Skeletal muscle cell (primary cell): ENCODE data around the gene REG3G.
"Not testable (repeated sequence)": the region's sequence is repeated elsewhere in the genome, so short reads cannot be mapped to it uniquely, and the experiment has no call there.

Experiments used
- DNase-seq: peaks from one replicate; pipeline ENCODE4 v3.0.0-alpha.2; 2010; ENCODE audit warnings: low read depth
- H3K4me3 ChIP-seq: 2 replicates; pipeline ENCODE4 v1.5.1; 2011; ENCODE audit warnings: low read depth, mild to moderate bottlenecking, control low read depth, low read length, moderate library complexity

Gene REG3G

GRCh38 chr2:79011496-79011895, 14.0 kb upstream of the REG3G start:
- DNase-seq: no peak
- H3K4me3 ChIP-seq: no peak overlapping the region

GRCh38 chr2:79013629-79014028, 11.9 kb upstream of the REG3G start:
- no peak for DNase-seq
- no peak overlapping the region for H3K4me3 ChIP-seq

GRCh38 chr2:79016342-79016741, 9.2 kb upstream of the REG3G start:
- DNase-seq: no peak
- H3K4me3 ChIP-seq: no peak overlapping the region

DNA sequence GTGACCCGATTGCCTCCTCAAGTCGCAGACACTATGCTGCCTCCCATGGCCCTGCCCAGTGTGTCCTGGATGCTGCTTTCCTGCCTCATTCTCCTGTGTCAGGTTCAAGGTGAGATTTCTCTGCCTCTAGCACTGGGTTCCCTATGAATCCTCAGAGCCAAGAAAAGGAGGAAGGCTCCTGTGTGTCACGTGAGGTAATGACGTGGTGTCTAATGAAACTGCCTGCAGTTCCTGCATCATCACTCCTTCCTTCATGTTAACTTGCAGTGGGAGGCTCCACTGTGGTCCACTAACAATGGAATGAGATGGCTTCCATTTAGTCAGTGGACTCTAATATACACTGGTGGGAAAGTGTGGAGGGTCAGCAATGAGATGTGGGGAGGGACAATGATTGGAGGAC, 559 bp downstream of the REG3G start:
- no peak for DNase-seq
- H3K4me3 ChIP-seq: no peak overlapping the region

GRCh38 chr2:79039944-79040343, 14.4 kb downstream of the REG3G start:
- no peak overlapping the region for H3K4me3 ChIP-seq
- no peak for DNase-seq

- no peak for DNase-seq
- no peak overlapping the region for H3K4me3 ChIP-seq
Measured at GRCh38 chr2:79041032-79041448, 15.5 kb downstream of the REG3G start.

- not testable (repeated sequence) for H3K4me3 ChIP-seq
Measured at GRCh38 chr2:79053486-79053885, 28.0 kb downstream of the REG3G start.

DNA sequence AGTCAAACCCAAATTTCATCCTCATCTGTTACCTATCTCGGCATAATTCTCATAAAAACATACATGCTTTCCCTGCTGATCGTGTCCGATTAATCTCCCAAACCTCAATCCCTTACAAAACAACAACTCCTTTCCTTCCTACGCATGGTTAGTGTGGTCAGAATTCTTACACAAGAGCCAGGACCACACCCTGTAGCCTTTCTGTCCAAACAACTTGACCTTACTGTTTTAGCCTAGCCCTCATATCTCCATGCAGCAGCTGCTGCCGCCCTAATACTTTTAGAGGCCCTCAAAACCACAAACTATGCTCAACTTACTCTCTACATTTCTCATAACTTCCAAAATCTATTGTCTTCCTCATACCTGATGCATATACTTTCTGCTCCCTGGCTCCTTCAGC, 29.3 kb downstream of the REG3G start:
- not testable (repeated sequence) for H3K4me3 ChIP-seq

More at GRCh38 chr2:79053486-79053885, 28.0 kb downstream of the REG3G start:
- DNase-seq: not testable (repeated sequence)

GRCh38 chr2:79065201-79065600, 39.7 kb downstream of the REG3G start:
- H3K4me3 ChIP-seq: no peak overlapping the region
- no peak for DNase-seq

More for the DNA sequence above, 29.3 kb downstream of the REG3G start:
- not testable (repeated sequence) for DNase-seq

GRCh38 chr2:79071078-79071477, 45.6 kb downstream of the REG3G start:
- no peak overlapping the region for H3K4me3 ChIP-seq
- DNase-seq: no peak
